Esophagus squamous epithelium (tissue), 4 donors: ENCODE measurements around the gene C19orf67.

Source experiments
- CTCF ChIP-seq, 6 experiments: fragments of 450-650 bp in 4 of 6; fragments of 200-600 bp in 2 of 6; sonication (generic) in 2 of 6; IDR thresholded peaks; one replicate each; pipeline ENCODE4 v1.5.1; 2016 to 2019; ENCODE audit warnings: antibody characterized with exemption in 6 of 6, mild to moderate bottlenecking in 4 of 6, moderate library complexity in 4 of 6
- POLR2A ChIP-seq, 4 donors: fragments of 450-650 bp; IDR thresholded peaks; one replicate each; pipeline ENCODE4 v1.6.1; 2017; ENCODE audit warnings: antibody characterized with exemption in 4 of 4, mild to moderate bottlenecking in 4 of 4, moderate library complexity in 3 of 4

- TF ChIP-seq CTCF (IDR thresholded peaks at IDR 0.05) = no peak
- no peak for TF ChIP-seq POLR2A (IDR thresholded peaks at IDR 0.05)
These were observed 28.7 kb downstream of the C19orf67 start for GRCh38 chr19:14056741-14057356.
